Measurements from ENCODE around the gene C11orf68. TPM values are rescaled to one million over a fixed set of nuclear protein-coding genes. Genes with fewer than 3 reads are reported as not detected.
A peak's percentile ranks its signal among the peaks of the same experiment; 100 is the strongest.

Gene C11orf68
- total and polyA plus RNA-seq, 9 of the 15 experiments (the other 6 are each of a cell fraction or from before 2014, with no cell fraction given): 3.6 to 35.9 (median 12.8) TPM

DNA sequence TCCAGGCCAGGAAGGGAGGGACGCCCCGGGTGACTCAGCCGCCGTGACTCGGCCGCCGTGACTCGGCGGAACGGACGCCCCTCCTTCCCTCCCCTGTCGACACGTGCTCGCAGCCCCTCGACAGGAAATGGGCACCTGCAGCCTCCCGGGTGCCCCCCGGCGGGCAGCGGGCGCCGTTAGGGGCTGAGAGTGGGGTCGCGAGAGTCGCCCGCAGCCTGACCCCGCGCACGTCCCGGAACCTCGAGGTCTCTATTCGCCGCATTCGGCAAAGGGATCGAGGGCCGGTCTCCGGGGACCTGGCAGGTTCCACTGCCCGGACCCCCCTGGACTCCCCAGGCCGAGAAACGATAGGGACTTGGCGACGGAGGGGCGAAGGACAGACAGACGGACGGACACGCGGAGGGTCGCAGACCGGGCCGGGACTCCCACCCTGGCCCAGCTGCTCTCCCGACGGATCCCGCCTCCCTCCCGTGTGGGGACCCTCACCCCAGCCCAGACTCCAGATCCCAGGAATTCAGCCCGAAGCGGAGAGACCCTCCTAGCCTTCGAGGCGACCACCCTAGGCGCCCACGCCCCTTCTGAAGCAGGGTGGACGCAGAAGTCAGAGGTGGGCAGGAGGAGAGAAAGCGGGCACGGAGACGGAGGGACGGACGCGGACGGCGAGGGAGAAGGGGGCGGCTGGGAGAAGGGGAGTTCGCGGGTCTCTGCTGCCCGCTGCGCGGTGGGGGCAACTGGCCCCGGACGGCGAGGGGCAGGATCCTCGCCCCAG, 19.3 kb downstream of the C11orf68 start (continued):
- TF ChIP-seq TEAD4 (IDR thresholded peaks at IDR 0.05; ENCODE audit: low read length) (no peak), TEAD4 (CRISPR knock-in tag; IDR thresholded peaks at IDR 0.05; ENCODE audit: borderline replicate concordance) (no peak), ZFX (CRISPR knock-in tag; IDR thresholded peaks at IDR 0.05) (peak; percentile 53), ZNF354B (CRISPR knock-in tag; IDR thresholded peaks at IDR 0.05) (no peak), SLC30A9 (CRISPR knock-in tag; IDR thresholded peaks at IDR 0.05) (no peak), RBFOX2 (IDR thresholded peaks at IDR 0.05; ENCODE audit: low read depth, low read length) (peak; percentile 98), ZNF232 (CRISPR knock-in tag; IDR thresholded peaks at IDR 0.05) (no peak), BRCA1 (IDR thresholded peaks at IDR 0.05) (no peak), BRCA1 (CRISPR knock-in tag; IDR thresholded peaks at IDR 0.05) (peak; percentile 74; the same call in 1 of the 2 replicates), KLF16 (IDR thresholded peaks at IDR 0.05) (no peak), RBM22 (IDR thresholded peaks at IDR 0.05; ENCODE audit: low read depth, low read length, poor library complexity, severe bottlenecking) (peak; percentile 100), TBP (optimal IDR thresholded peaks at IDR 0.05; ENCODE audit: low read depth, low read length) (no peak), MAFK (IDR thresholded peaks at IDR 0.05; ENCODE audit: low read length) (peak; percentile 77), MYNN (IDR thresholded peaks at IDR 0.05) (peak; percentile 56; the same call in 1 of the 2 replicates), MYNN (CRISPR knock-in tag; IDR thresholded peaks at IDR 0.05) (no peak), ZKSCAN8 (CRISPR knock-in tag; IDR thresholded peaks at IDR 0.05) (no peak), LCOR (CRISPR knock-in tag; IDR thresholded peaks at IDR 0.05) (peak; percentile 74; the same call in 1 of the 2 replicates), IRF2 (CRISPR knock-in tag; IDR thresholded peaks at IDR 0.05) (0 out of 2 replicates have a peak, but pooled peaks have one; percentile 59)
- TF ChIP-seq, protein P1, sequence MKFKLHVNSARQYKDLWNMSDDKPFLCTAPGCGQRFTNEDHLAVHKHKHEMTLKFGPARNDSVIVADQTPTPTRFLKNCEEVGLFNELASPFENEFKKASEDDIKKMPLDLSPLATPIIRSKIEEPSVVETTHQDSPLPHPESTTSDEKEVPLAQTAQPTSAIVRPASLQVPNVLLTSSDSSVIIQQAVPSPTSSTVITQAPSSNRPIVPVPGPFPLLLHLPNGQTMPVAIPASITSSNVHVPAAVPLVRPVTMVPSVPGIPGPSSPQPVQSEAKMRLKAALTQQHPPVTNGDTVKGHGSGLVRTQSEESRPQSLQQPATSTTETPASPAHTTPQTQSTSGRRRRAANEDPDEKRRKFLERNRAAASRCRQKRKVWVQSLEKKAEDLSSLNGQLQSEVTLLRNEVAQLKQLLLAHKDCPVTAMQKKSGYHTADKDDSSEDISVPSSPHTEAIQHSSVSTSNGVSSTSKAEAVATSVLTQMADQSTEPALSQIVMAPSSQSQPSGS (CRISPR knock-in tag; IDR thresholded peaks at IDR 0.05): no peak; the same call in 1 of the 2 replicates
- TF ChIP-seq, protein P2, sequence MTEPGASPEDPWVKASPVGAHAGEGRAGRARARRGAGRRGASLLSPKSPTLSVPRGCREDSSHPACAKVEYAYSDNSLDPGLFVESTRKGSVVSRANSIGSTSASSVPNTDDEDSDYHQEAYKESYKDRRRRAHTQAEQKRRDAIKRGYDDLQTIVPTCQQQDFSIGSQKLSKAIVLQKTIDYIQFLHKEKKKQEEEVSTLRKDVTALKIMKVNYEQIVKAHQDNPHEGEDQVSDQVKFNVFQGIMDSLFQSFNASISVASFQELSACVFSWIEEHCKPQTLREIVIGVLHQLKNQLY (CRISPR knock-in tag; conservative IDR thresholded peaks at IDR 0.05): no peak
- TF ChIP-seq, protein P3, sequence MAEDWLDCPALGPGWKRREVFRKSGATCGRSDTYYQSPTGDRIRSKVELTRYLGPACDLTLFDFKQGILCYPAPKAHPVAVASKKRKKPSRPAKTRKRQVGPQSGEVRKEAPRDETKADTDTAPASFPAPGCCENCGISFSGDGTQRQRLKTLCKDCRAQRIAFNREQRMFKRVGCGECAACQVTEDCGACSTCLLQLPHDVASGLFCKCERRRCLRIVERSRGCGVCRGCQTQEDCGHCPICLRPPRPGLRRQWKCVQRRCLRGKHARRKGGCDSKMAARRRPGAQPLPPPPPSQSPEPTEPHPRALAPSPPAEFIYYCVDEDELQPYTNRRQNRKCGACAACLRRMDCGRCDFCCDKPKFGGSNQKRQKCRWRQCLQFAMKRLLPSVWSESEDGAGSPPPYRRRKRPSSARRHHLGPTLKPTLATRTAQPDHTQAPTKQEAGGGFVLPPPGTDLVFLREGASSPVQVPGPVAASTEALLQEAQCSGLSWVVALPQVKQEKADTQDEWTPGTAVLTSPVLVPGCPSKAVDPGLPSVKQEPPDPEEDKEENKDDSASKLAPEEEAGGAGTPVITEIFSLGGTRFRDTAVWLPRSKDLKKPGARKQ (CRISPR knock-in tag; IDR thresholded peaks at IDR 0.05): no peak
- TF ChIP-seq, protein P4, sequence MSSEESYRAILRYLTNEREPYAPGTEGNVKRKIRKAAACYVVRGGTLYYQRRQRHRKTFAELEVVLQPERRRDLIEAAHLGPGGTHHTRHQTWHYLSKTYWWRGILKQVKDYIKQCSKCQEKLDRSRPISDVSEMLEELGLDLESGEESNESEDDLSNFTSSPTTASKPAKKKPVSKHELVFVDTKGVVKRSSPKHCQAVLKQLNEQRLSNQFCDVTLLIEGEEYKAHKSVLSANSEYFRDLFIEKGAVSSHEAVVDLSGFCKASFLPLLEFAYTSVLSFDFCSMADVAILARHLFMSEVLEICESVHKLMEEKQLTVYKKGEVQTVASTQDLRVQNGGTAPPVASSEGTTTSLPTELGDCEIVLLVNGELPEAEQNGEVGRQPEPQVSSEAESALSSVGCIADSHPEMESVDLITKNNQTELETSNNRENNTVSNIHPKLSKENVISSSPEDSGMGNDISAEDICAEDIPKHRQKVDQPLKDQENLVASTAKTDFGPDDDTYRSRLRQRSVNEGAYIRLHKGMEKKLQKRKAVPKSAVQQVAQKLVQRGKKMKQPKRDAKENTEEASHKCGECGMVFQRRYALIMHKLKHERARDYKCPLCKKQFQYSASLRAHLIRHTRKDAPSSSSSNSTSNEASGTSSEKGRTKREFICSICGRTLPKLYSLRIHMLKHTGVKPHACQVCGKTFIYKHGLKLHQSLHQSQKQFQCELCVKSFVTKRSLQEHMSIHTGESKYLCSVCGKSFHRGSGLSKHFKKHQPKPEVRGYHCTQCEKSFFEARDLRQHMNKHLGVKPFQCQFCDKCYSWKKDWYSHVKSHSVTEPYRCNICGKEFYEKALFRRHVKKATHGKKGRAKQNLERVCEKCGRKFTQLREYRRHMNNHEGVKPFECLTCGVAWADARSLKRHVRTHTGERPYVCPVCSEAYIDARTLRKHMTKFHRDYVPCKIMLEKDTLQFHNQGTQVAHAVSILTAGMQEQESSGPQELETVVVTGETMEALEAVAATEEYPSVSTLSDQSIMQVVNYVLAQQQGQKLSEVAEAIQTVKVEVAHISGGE (CRISPR knock-in tag; IDR thresholded peaks at IDR 0.05): peak in 1 of 3 experiments; percentile 51; a peak in 1 of 6 replicates
